ENCODE measurements around the gene KCNC3. TPM values are rescaled to one million over a fixed set of nuclear protein-coding genes. Genes with fewer than 3 reads are reported as not detected.

KCNC3 gene
- total and polyA plus RNA-seq, 2 of the 13 experiments (the other 11 are each of a cell fraction or from before 2014, with no cell fraction given), result 0.29 to 1.7 TPM

- TF ChIP-seq PAWR (CRISPR knock-in tag; IDR thresholded peaks at IDR 0.05; ENCODE audit: borderline replicate concordance) (no peak), ZNF253 (CRISPR knock-in tag; IDR thresholded peaks at IDR 0.05; ENCODE audit: borderline replicate concordance) (no peak), IRF2 (CRISPR knock-in tag; IDR thresholded peaks at IDR 0.05) (peak; percentile 75; the same call in 1 of the 2 replicates), ZNF362 (CRISPR knock-in tag; IDR thresholded peaks at IDR 0.05; ENCODE audit: borderline replicate concordance) (no peak), ZNF281 (CRISPR knock-in tag; IDR thresholded peaks at IDR 0.05; ENCODE audit: borderline replicate concordance) (peak; percentile 62), ATF1 (CRISPR knock-in tag; IDR thresholded peaks at IDR 0.05) (no peak), ZNF83 (CRISPR knock-in tag; IDR thresholded peaks at IDR 0.05; ENCODE audit: borderline replicate concordance) (no peak), ATM (IDR thresholded peaks at IDR 0.05; ENCODE audit: borderline replicate concordance) (no peak), PRPF4 (IDR thresholded peaks at IDR 0.05; ENCODE audit: low read depth, low read length, poor library complexity, severe bottlenecking) (no peak), SRSF1 (optimal IDR thresholded peaks at IDR 0.05; ENCODE audit: low read depth, low read length) (no peak), ZNF782 (CRISPR knock-in tag; IDR thresholded peaks at IDR 0.05; ENCODE audit: borderline replicate concordance) (no peak), CBX5 (CRISPR knock-in tag; IDR thresholded peaks at IDR 0.05; ENCODE audit: borderline replicate concordance) (no peak), ZBTB44 (CRISPR knock-in tag; IDR thresholded peaks at IDR 0.05) (peak; percentile 88), CENPX (CRISPR knock-in tag; IDR thresholded peaks at IDR 0.05) (no peak), PRMT3 (CRISPR knock-in tag; IDR thresholded peaks at IDR 0.05; ENCODE audit: borderline replicate concordance, low read depth) (peak; percentile 86), IRX3 (CRISPR knock-in tag; IDR thresholded peaks at IDR 0.05; ENCODE audit: borderline replicate concordance, low read depth) (peak; percentile 98), NBN (conservative IDR thresholded peaks at IDR 0.05) (no peak), ZNF773 (CRISPR knock-in tag; IDR thresholded peaks at IDR 0.05; ENCODE audit: borderline replicate concordance) (peak; percentile 95; the same call in 1 of the 2 replicates), ZBTB3 (CRISPR knock-in tag; IDR thresholded peaks at IDR 0.05; ENCODE audit: borderline replicate concordance, low read depth) (no peak), ZNF569 (CRISPR knock-in tag; IDR thresholded peaks at IDR 0.05; ENCODE audit: borderline replicate concordance) (no peak), DZIP1 (CRISPR knock-in tag; IDR thresholded peaks at IDR 0.05) (no peak)
These were observed 3.7 kb downstream of the KCNC3 start (continued) for GRCh38 chr19:50325310-50326100.

Data from HepG2 (cell line).